ENCODE measurements around the gene CCDC40. TPM values are rescaled to one million over a fixed set of nuclear protein-coding genes. Genes with fewer than 3 reads are reported as not detected.

Gene CCDC40
- total RNA-seq, 1 experiment from 2014 or later, result 7.2 TPM

DNA sequence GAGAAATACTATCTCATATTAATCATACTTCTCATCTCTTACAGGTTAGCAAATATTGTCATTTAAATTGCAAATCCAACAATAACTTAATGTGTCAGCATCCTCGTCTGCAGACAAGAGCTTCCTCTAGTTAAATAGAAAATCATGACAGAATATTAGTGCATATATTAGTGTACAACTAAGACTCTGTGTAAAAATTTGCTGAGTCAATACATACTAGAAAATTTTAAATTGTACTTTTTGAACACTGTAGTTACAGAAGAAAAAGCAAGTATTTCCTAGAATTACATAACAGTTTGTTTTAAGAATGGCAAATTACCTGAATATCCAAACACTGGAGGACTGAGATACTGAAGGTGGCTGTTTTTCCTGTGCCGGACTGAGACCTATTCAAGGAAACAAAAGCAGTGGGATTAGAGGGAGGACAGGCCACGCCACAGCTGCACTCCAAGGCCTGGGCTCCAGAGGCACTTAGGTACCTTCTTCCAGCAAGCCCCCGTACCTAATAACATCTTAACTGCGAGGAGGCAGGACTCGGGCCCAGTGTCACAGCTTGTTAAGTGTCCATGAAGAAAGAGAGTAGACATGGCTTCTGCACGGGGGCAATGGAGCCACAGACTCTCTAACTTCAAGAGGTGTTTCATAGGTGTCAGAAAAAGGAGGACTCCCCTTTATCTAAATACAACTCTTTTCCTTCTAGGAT is 105.2 kb downstream of the CCDC40 start:
- in situ Hi-C loops (cut with HindIII; ENCODE audit: low pct_unique_long_range_greater_than_20kb, low sequenced_read_pairs), result loop anchor here (10.0 kb wide), 1 partner anchor 77 kb away; no protein-coding TSS in a partner anchor
- no peak for DNase-seq (ENCODE audit: low read depth)

DNA sequence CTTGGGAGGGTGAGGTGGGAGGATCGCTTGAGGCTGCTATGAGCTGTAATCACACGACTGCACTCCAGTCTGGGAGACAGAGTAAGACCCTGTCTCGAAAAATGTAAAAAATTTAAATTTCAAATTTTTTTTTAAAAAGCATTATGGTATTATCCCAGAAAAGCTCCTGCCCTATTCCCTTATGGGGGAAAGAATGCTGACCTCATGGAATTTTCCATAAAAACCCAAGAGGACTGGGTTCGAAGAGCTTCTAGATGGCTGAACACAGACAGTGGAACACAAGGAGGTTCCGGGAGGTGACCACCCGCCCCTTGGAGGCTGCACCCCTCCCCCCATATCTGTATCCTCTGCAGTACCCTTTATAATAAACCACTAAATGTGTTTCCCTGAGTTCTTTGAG is 106.5 kb downstream of the CCDC40 start:
- in situ Hi-C loops (cut with HindIII; ENCODE audit: low pct_unique_long_range_greater_than_20kb, low sequenced_read_pairs), result loop anchor here (10.0 kb wide), 1 partner anchor 78 kb away; no protein-coding TSS in a partner anchor

DNA sequence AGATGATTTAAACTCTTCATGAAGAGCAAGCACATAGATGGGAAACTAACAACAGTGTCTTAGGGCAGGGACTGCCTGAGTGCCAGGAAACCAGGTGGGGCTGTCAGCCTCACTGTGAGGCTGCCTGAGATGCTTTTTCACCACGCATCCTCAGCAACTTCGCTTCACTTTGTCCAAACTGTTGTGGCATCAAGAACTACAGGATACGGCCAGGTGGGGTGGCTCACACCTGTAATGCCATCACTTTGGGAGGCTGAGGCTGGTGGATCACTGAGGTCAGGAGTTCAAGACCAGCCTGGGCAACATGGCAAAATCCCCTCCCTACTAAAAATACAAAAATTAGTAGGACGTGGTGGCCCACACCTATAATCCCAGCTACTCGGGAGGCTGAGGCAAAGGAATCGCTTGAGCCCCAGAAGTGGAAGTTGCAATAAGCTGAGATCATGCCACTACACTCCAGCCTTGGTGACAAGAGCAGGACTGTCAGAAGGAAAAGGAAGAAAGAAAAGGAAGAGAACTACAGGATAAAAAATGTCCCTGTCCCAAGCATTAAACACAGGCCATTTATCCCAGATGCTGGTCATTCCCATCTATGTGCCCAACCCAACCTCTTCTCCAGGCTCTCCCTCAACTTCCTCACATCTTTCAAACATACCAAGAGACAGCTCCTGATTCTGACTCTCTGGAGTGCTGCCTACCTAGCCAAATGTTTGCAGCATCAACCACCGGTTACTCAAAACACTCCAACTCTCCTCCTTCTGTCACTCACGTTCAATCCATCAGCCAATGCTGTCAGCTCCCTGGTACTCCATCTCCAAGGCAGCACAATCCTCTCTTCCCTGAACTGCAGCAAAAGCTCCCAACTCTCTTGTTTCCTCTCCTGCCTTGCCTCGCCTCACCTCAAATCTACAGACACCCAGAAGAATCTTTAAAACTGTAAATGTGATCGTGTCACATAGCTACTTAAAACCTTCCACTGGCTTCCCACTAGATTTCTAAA is 108.9 kb downstream of the CCDC40 start:
- DNase-seq (ENCODE audit: low read depth), result no peak

More for the DNA sequence above, 106.5 kb downstream of the CCDC40 start:
- DNase-seq (ENCODE audit: low read depth), result no peak

DNA sequence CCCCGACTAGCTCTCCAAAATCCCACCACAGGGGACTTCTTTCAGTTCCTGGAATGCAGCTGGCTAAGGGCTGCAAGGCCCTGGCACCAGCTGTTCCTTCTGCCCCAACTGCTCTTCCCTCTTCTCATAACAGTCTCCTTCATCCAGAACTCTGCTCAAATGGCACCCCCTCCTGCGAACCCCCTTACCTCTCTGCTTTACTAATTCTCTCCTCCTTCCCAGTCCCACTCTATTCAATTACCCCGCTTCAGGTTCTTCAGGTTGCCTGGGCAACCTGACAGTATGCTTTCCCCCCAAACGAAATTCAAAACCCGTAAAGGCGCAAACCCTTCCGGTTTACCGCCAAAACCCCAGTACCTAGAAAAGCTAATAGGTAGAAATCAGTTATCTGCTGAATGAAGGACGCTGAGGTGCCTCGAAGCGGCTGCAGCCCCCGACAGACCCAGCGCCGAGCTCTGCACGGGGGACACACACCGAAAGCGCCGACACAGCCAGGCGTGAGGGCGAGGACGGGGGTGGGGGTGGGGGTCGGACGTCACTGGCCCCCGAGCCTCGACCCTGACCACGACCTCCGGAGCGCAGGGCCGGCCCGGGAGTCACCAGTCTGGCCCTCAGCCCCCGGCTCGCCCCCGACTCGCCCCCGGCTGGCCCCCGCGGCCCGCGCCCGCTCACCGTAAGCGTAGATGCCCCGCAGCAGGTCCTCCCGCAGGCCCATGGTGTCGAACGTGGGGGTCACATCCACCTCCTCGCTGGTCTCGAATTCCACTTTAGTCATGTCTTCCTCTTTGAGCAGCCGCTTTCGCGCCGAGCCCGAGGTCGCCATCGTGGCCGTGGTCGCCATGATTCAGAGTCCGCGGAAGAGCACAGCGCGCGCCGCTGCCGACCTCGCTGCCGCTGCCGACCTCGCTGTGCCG is 109.9 kb downstream of the CCDC40 start:
- in situ Hi-C loops (cut with HindIII; ENCODE audit: low pct_unique_long_range_greater_than_20kb, low sequenced_read_pairs), result loop anchor here (10.0 kb wide), 1 partner anchor 82 kb away; no protein-coding TSS in a partner anchor
- DNase-seq (ENCODE audit: low read depth), result no peak

More for the DNA sequence above, 108.9 kb downstream of the CCDC40 start:
- in situ Hi-C loops (cut with HindIII; ENCODE audit: low pct_unique_long_range_greater_than_20kb, low sequenced_read_pairs), result loop anchor here (10.0 kb wide), 1 partner anchor 81 kb away; no protein-coding TSS in a partner anchor

DNA sequence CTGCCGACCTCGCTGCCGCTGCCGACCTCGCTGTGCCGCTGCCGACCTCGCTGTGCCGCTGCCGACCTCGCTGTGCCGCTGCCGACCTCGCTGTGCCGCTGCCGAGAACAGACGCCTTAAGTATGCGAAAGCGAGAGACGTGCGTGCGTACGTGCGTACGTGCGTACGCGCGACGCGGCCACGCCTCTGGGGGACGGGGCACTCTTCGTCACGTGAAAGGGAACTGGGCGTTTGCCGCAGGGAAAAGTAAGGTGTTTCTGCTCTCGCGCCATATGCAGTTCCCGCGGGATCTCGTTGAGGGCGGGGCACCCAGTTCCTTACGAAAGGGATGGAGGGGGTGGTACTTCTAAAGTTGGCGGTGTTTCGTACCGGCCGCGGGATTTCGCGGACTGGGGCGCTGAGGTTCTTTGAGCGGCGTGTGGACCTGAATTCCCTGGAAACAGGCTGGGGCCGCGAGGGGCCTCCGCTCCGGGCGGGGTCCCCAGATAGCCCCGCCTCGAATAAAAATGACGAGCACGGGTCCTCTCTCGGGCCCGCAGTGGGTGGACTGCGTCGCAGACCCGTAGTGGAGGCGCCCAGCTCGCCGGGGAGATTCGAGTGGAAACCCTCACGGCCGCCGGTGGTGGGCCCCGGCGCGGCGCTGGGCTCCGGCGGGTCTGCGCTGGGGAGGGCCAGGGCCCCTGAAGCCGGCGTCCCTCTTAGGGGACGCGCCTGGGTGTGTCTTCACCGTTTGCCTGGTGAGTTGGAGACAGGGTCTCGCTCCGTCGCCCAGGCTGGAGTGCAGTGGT is 110.8 kb downstream of the CCDC40 start, which contains the start of gene EIF4A3:
EIF4A3 (minus strand) TSS at position 94 of the 788 bp plus-strand sequence. CDS start 167 bp downstream, outside the sequence.
- in situ Hi-C loops (cut with HindIII; ENCODE audit: low pct_unique_long_range_greater_than_20kb, low sequenced_read_pairs), result loop anchor here (10.0 kb wide), 1 partner anchor 82 kb away; no protein-coding TSS in a partner anchor
- peak; percentile 98 for DNase-seq (ENCODE audit: low read depth)

Other genes starting within 250 kb of the CCDC40 start
- gene CBX8, start 239.6 kb upstream of the CCDC40 start, total RNA-seq (2014; rRNA removed; shearing (Covaris generic); ENCODE audit: low replicate concordance), result 19.8 and 22.8 TPM in 2 replicates
- gene CBX4, start 197.2 kb upstream of the CCDC40 start, total RNA-seq (2014; rRNA removed; shearing (Covaris generic); ENCODE audit: low replicate concordance), result 15.0 and 21.6 TPM in 2 replicates
- 25.8 and 27.0 TPM in 2 replicates for gene TBC1D16, start 770 bp upstream of the CCDC40 start, total RNA-seq (2014; rRNA removed; shearing (Covaris generic); ENCODE audit: low replicate concordance)
- gene GAA, start 64.9 kb downstream of the CCDC40 start, total RNA-seq (2014; rRNA removed; shearing (Covaris generic); ENCODE audit: low replicate concordance), result 62.3 and 83.2 TPM in 2 replicates
- gene EIF4A3, start 110.5 kb downstream of the CCDC40 start, total RNA-seq (2014; rRNA removed; shearing (Covaris generic); ENCODE audit: low replicate concordance), result 233 and 234 TPM in 2 replicates
- gene CARD14, start 133.4 kb downstream of the CCDC40 start, total RNA-seq (2014; rRNA removed; shearing (Covaris generic); ENCODE audit: low replicate concordance), result not detected in 2 replicates
- gene SGSH, start 183.7 kb downstream of the CCDC40 start, total RNA-seq (2014; rRNA removed; shearing (Covaris generic); ENCODE audit: low replicate concordance), result 18.9 and 28.8 TPM in 2 replicates
- 26.6 and 31.1 TPM in 2 replicates for gene SLC26A11, start 183.8 kb downstream of the CCDC40 start, total RNA-seq (2014; rRNA removed; shearing (Covaris generic); ENCODE audit: low replicate concordance)
- 35.9 and 49.8 TPM in 2 replicates for gene RNF213, start 224.2 kb downstream of the CCDC40 start, total RNA-seq (2014; rRNA removed; shearing (Covaris generic); ENCODE audit: low replicate concordance)